Measurements from ENCODE around the gene KCNQ1OT1.

The KCNQ1OT1 gene

DNA sequence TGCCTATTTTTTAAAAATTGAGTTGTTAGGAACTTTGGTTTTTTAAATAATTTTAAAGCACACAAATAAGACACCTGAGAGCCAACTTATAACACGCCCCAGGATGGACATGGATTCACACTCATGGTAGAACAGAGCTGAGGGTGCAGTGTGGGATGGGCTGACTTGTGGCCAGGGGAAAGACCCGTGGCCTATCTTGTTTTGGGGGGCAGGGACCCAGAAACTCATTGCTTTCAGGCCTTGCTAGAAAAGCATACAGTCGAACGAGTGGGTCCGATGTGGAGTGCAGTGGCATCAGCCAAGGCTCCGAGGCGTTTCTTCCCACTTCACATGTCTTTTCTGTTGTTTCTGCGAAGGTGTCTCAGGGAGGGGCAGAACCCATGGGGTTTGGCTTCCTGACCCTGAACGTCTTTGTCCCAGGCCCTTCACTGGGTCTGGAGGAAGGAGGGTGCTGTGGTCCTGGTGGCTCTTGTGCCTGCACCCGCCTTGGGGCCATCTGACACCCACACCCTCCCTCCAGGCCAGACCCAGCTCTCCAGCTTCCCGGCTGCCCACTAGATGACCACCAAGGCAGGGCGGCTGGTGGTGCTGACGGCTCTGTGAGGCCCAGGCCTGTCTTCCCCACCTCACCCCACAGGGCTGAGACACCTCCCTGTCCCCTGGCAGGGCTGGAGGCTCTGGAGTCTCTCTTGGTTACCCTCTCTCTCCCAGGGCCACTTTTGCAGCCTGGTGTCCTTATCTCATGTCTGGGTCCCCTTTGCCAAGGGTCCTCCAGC is 134.2 kb downstream of the KCNQ1OT1 start:
- no peak for TF ChIP-seq POLR2A (IDR thresholded peaks at IDR 0.05; ENCODE audit: low read depth, low read length)
- FAIRE-seq = no peak
- no peak for DNase-seq (ENCODE audit: insufficient read length, low spot score)

DNA sequence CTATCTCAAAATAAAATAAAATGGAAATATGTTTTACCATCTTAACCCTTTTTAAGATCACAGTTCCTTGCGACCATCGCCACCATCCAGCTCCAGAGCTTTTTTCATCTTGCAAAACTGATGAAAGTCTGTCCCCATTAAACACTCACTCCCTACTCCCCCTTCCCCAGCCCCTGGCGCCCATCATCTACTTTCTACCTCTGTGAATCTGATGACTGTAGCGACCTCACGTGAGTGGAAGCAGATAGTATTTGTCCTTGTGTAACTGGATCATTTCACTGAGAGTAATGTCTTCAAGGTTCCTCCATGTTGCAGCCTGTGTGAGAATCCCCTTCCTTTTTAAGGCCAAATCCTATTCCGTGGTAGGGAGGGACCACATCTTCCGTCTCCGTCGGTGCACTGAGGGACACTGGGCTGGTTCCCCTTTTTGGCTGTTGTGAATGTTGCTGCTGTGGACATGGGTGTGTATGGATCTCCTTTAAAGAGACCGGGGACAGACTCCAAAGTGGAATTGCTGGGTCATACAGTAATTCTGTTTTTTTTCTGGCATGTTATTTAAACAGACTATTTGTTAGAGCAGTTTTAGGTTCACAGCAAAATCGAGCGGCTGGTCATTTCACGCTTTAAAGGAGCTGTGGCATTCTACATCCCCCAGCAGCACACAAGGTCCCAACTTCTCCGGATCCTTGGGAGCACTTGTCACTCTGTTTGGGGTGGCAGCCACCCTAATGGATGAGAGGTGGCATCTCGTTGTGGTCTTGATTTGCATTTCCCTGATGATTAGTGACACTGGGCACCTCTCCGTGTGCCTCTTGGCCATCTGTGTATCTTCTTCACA is 135.0 kb downstream of the KCNQ1OT1 start:
- no peak for TF ChIP-seq POLR2A (IDR thresholded peaks at IDR 0.05; ENCODE audit: low read depth, low read length)
- DNase-seq (ENCODE audit: insufficient read length, low spot score) = no peak
- FAIRE-seq = no peak

DNA sequence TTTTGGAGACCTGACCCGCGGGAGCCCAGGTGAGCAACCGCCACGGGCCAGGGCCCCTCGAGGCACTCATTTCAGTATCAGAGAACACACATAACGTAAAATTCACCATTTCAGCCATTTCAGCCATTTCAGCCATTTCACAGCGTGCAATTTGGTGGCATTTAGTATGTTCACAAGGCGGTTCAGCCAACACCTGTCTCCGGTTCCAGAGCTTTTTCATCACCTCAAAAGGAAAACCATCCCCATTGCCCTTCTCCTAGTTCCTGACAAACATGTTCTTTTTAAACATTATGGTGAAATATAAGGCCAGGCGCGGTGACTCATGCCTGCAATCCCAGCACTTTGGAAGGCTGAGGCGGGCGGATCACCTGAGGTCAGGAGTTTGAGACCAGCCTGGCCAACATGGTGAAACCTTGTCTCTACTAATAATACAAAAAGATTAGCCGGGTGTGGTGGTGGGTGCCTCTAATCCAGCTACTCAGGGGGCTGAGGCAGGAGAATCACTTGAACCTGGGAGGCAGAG is 135.7 kb downstream of the KCNQ1OT1 start:
- DNase-seq (ENCODE audit: insufficient read length, low spot score) (no peak), FAIRE-seq (no peak)
- no peak for TF ChIP-seq POLR2A (IDR thresholded peaks at IDR 0.05; ENCODE audit: low read depth, low read length)

DNA sequence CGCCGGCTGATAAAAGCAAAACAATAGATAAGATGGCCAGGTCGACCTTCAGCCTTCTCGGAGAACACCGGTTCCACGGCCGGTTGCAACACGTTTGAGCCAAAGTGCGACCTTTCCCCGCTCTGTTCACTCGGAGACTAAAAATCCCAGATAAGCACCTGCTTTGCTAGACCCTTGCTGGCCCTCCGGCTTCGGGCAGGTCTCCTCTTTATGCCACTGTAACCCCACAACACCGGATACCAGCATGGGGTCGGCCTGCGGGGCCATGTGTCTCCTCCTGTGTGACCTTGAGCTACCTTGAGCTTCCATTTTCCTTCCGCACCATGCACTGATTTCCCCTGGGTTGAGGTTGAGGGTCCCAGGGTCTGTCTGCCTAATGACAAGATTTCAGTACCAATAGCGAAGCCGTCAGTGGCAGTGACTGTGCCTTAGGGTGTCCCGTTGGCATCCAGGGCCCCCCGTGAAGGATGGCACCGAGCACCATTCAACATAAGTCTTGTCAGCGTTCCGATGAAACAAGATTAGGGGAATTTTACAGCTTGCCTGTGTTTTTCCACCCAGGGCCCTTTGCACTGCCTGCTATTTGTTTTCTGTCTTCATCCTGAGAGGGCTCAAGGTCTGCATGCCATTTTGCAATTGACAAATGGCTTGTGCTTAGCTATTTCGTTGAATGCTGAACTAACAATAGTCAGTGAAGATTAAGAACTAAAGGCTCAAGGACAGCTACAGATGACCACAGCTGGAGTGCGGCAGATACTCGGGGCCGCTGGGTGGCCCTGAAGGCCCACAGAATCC is 136.4 kb downstream of the KCNQ1OT1 start:
- TF ChIP-seq POLR2A (IDR thresholded peaks at IDR 0.05; ENCODE audit: low read depth, low read length) = no peak
- FAIRE-seq (no peak), DNase-seq (ENCODE audit: insufficient read length, low spot score) (no peak)

DNA sequence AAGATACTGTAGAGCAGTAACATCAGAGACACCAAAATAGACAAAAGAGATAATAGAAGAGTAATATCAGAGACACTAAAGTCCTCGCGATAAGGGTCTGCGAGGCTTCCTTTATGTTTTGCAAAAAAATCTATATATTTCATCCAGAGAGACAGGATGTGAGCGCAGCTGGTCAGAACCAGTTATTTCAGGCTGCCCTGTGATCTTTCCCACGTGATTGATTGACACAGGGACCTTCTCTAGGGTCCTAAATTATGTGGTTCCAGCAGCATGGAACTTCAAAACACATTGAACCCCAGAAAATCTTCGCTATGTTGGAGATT is 136.9 kb downstream of the KCNQ1OT1 start:
- no peak for TF ChIP-seq POLR2A (IDR thresholded peaks at IDR 0.05; ENCODE audit: low read depth, low read length)
- FAIRE-seq (no peak), DNase-seq (ENCODE audit: insufficient read length, low spot score) (no peak)

DNA sequence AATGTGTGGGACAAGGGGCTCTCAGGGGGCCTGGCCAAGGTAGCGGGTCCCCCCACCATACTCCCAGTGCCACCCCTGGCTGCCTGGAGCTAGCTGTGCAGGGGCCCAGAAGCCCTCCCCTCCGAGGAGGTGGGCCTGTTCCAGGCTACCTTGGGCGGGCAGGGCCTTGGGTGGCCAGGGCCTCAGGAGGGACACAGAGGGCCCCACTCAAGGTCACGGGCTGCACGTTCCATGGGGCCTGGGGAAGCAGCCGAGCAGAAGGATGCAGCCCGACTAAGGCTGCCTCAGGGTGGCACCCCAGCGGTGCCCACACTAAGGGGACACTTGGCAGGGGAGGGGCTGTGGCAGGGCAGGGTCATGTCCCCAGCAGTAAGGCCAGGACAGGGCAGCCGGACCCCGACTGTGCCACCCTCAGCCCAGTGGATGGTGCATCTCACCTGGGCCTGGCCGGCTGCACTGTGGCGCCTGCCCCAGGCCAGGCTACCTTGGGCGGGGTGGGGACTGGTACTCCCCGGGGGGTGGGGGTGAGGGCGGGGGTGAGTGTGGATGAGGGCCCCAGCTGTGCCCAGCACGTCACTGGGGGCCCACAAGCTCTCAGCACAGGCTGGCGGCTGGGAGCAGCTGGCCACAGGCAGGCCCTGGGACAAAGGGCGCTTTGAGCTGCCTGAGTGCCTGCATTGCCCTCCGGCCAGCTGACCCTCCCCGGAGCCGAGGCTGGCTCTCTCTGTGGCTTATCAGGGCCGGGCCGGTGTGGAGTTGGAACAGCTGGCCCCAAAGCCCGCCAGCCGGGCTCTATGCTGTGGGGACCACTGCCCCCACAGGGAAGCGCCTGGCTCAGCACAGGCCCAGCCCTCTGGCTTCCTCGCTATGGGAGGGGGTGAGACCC is 137.9 kb downstream of the KCNQ1OT1 start:
- no peak for DNase-seq (ENCODE audit: insufficient read length, low spot score)
- no peak for TF ChIP-seq POLR2A (IDR thresholded peaks at IDR 0.05; ENCODE audit: low read depth, low read length)
- no peak for FAIRE-seq

DNA sequence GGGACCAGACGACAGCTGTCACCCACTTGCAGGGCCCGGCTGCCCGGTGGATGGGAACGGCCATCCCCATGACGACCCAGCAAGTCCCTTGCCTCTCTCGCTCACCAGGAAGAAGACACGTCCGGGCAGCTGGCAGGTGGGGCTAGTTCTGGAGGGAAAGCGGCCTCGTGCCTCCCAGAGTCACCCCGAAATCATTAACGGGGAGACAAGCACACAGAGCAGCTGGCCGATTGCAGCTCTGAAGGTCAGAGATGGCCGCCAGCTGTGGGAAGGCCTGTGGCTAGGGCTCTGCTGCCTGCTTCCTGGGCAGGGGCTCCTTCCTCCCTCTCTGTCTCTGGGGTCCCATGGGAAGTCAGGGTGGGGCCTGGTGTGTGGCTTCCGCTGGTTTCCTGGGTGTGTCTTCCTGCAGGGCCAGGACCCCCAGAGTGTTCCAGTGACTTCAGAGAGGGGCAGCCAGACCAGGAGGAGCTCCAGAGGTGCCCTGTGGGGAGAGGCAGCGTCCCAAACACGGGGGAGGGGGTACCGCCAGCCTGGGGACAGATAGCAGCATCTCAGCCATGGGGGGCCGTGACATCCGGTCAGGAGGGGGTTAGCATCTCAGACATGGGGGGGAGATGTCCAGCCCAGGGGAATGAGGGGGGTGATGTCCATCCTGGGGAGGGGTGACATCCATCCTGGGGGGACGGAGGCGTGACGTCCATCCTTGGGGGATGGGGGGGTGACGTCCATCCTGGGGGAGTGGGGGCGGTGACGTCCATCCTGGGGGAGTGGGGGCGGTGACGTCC is 140.1 kb downstream of the KCNQ1OT1 start:
- TF ChIP-seq POLR2A (IDR thresholded peaks at IDR 0.05; ENCODE audit: low read depth, low read length) = no peak
- DNase-seq (ENCODE audit: insufficient read length, low spot score) (no peak), FAIRE-seq (no peak)

DNA sequence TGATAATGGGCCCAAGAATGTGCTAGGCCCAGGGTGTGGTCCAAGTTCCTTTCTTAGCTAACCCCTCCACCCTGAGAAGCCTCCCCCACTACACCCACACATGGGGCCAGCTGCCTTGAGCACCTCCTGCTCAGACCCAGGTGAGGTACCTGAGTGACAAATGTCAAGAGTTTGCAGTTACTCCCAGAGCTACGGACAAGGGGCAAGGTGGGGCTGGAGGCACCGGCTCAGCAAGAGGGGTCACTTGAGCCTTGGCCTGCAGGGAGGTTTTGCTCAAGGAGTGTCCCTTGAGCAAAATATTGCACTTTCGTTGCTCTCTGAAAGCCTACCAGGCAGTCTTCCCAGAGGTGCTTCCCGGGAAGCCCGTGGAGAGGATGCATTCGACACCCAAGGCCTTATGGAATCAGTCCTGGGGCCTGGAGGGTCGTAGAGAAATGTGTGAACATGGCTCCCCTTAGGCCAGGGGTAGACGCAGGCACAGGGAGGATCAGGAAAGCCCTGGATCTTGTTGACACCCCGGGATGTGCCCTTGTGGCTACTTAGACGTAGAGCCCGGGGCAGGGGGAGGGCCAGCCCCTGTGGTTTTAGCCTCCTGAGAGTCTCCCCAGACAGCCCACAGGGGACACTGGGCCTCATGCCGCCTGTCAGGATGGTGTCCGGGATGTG is 140.8 kb downstream of the KCNQ1OT1 start:
- FAIRE-seq (no peak), DNase-seq (ENCODE audit: insufficient read length, low spot score) (no peak)
- no peak for TF ChIP-seq POLR2A (IDR thresholded peaks at IDR 0.05; ENCODE audit: low read depth, low read length)

DNA sequence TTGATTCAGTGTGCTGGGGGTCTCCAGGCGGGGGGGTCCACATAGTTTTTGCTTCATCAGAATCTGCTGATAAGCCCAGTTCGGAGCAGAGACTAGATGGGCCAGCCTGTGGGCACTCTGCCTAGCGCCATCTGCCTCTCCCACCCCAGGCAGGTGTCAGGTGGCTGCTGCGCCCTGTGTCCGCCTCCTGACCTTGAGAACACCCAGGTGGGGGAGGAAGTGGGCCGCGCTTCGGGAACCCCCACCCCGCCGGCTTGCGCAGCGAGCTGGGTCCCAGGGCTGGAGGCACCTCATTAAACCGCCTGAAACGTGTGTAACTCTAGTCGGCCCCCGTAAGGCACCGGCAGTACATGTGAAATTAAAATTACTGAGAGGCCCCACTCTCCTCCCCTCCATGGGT is 141.4 kb downstream of the KCNQ1OT1 start:
- no peak for DNase-seq (ENCODE audit: insufficient read length, low spot score)
- FAIRE-seq = no peak
- no peak for TF ChIP-seq POLR2A (IDR thresholded peaks at IDR 0.05; ENCODE audit: low read depth, low read length)

Data from H54 (cell line).